ENCODE data around the gene PNLIPRP3.

The PNLIPRP3 gene

GRCh38 chr10:116511365-116511764 is 83.7 kb downstream of the PNLIPRP3 start:
- no peak for DNase-seq (ENCODE audit: low read depth)

- peak; percentile 13 for DNase-seq (ENCODE audit: low read depth)
These were observed 94.0 kb downstream of the PNLIPRP3 start for GRCh38 chr10:116521424-116522290.

GRCh38 chr10:116522803-116523381 is 95.2 kb downstream of the PNLIPRP3 start:
- DNase-seq (ENCODE audit: low read depth) = no peak

- DNase-seq (ENCODE audit: low read depth) = no peak
These were observed 97.1 kb downstream of the PNLIPRP3 start for GRCh38 chr10:116524736-116525135.

- DNase-seq (ENCODE audit: low read depth) = no peak
These were observed 98.6 kb downstream of the PNLIPRP3 start for GRCh38 chr10:116526219-116526618.
